ENCODE data around the gene RBBP6.

DNA sequence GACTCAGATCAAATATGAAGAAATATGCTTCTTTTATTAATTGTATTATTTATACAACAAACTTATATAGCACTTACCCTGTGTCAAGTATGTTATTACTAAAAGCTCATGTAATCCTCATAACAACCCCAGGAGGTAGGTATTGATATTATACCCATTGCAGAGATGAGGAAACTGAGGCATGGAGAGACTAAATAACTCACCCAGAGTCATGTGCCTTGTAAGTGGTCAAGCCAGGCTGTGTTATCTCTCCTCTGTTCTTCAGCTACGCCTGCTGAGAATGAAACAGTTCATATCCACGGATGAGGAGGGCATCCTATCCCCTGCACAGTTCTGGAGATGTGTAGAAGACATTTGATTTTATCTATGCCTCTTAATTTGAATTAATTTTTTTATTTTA, 78.1 kb downstream of the RBBP6 start:
- TF ChIP-seq, protein P1, sequence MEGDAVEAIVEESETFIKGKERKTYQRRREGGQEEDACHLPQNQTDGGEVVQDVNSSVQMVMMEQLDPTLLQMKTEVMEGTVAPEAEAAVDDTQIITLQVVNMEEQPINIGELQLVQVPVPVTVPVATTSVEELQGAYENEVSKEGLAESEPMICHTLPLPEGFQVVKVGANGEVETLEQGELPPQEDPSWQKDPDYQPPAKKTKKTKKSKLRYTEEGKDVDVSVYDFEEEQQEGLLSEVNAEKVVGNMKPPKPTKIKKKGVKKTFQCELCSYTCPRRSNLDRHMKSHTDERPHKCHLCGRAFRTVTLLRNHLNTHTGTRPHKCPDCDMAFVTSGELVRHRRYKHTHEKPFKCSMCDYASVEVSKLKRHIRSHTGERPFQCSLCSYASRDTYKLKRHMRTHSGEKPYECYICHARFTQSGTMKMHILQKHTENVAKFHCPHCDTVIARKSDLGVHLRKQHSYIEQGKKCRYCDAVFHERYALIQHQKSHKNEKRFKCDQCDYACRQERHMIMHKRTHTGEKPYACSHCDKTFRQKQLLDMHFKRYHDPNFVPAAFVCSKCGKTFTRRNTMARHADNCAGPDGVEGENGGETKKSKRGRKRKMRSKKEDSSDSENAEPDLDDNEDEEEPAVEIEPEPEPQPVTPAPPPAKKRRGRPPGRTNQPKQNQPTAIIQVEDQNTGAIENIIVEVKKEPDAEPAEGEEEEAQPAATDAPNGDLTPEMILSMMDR (IDR thresholded peaks at IDR 0.05; ENCODE audit: insufficient read depth, low read length, poor library complexity, severe bottlenecking): no peak
- no peak for TF ChIP-seq EZH2phosphoT487 (conservative IDR thresholded peaks at IDR 0.05; ENCODE audit: low read length)
